Measurements from ENCODE around the gene PCYT2.

DNA sequence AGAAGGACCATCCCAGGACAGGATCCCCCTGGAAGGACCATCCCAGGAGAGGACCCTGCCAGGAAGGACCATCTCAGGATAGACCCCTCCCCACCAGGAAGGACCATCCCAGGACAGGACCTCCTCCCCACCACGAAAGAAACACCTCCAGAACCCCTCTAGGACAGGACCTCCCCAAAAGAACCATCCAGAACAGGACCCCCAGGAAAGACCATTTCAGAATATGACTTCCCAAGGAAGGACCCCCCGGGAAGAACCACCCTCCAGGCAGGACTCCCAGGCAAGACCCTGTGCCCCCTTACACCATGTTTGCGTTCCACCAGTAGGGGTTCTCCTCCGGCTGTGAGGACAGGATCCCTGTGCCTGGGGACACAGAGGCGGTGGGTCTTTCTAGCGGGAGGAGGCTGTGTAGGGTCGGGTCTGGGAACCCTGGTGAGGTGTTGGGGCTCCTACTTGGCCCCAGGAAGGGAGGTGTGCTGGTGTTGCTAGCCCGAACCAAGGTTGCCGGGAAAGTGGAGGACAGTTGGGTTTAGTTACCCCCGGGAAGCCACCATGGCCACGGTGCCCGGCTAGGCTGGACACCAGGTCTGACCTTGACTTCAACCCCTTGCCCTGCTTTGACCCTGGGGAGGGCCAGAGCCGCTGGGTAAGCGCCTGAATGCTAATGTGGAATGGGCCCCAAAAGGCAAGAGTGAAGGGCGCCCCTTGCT lies 47.6 kb upstream of the PCYT2 start:
- TF ChIP-seq, protein P1, sequence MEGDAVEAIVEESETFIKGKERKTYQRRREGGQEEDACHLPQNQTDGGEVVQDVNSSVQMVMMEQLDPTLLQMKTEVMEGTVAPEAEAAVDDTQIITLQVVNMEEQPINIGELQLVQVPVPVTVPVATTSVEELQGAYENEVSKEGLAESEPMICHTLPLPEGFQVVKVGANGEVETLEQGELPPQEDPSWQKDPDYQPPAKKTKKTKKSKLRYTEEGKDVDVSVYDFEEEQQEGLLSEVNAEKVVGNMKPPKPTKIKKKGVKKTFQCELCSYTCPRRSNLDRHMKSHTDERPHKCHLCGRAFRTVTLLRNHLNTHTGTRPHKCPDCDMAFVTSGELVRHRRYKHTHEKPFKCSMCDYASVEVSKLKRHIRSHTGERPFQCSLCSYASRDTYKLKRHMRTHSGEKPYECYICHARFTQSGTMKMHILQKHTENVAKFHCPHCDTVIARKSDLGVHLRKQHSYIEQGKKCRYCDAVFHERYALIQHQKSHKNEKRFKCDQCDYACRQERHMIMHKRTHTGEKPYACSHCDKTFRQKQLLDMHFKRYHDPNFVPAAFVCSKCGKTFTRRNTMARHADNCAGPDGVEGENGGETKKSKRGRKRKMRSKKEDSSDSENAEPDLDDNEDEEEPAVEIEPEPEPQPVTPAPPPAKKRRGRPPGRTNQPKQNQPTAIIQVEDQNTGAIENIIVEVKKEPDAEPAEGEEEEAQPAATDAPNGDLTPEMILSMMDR (IDR thresholded peaks at IDR 0.05): no peak
- TF ChIP-seq POLR2A (IDR thresholded peaks at IDR 0.05): no peak

Measured in right lobe of liver (tissue), 4 donors.